Measurements from ENCODE around the gene KPNA1.

The KPNA1 gene

GRCh38 chr3:122398920-122399319 is 115.8 kb downstream of the KPNA1 start:
- H3K4me2 ChIP-seq (ENCODE audit: low read length) = no peak overlapping the region
- H3K27me3 ChIP-seq (ENCODE audit: low read depth, low read length) = no peaks in the 10 kb centered on the region
- H3K36me3 ChIP-seq (replicated peaks; ENCODE audit: low read depth, low read length) = peaks cover 16% of the 10 kb centered on the region
- H3K79me2 ChIP-seq (ENCODE audit: low read length) = peaks cover 16% of the 10 kb centered on the region
- no peak overlapping the region for H2AFZ ChIP-seq (ENCODE audit: low read depth, low read length)
- TF ChIP-seq CTCF (IDR thresholded peaks at IDR 0.05; ENCODE audit: low read depth, low read length) = no peak
- TF ChIP-seq EZH2phosphoT487 (IDR thresholded peaks at IDR 0.05; ENCODE audit: low read depth) = no peak
- no peak overlapping the region for H3K9ac ChIP-seq (ENCODE audit: low read length)
- H3K4me3 ChIP-seq (ENCODE audit: low read length) = no peak overlapping the region
- H3K4me1 ChIP-seq (ENCODE audit: low read length) = no peaks in the 10 kb centered on the region
- H3K27ac ChIP-seq (ENCODE audit: low read length) = no peak overlapping the region
- no peaks in the 10 kb centered on the region for H3K9me3 ChIP-seq (ENCODE audit: insufficient read depth, low read length)
- peaks cover 10% of the 10 kb centered on the region; the same call in 1 of the 2 replicates for H4K20me1 ChIP-seq (ENCODE audit: insufficient read depth, low read length)

GRCh38 chr3:122397201-122397600 is 117.5 kb downstream of the KPNA1 start:
- no peak overlapping the region for H3K27ac ChIP-seq (ENCODE audit: low read length)
- no peak overlapping the region for H3K4me2 ChIP-seq (ENCODE audit: low read length)
- no peak overlapping the region for H3K9ac ChIP-seq (ENCODE audit: low read length)
- no peak overlapping the region for H2AFZ ChIP-seq (ENCODE audit: low read depth, low read length)
- H3K9me3 ChIP-seq (ENCODE audit: insufficient read depth, low read length) = no peaks in the 10 kb centered on the region
- peaks cover 11% of the 10 kb centered on the region for H3K36me3 ChIP-seq (replicated peaks; ENCODE audit: low read depth, low read length)
- TF ChIP-seq EZH2phosphoT487 (IDR thresholded peaks at IDR 0.05; ENCODE audit: low read depth) (no peak), CTCF (IDR thresholded peaks at IDR 0.05; ENCODE audit: low read depth, low read length) (no peak)
- H3K4me1 ChIP-seq (ENCODE audit: low read length) = no peaks in the 10 kb centered on the region
- no peaks in the 10 kb centered on the region for H3K27me3 ChIP-seq (ENCODE audit: low read depth, low read length)
- H3K4me3 ChIP-seq (ENCODE audit: low read length) = no peak overlapping the region
- H3K79me2 ChIP-seq (ENCODE audit: low read length) = peaks cover 25% of the 10 kb centered on the region
- peaks cover 19% of the 10 kb centered on the region for H4K20me1 ChIP-seq (ENCODE audit: insufficient read depth, low read length)

- H3K9me3 ChIP-seq (ENCODE audit: insufficient read depth, low read length) = no peaks in the 10 kb centered on the region
- H3K79me2 ChIP-seq (ENCODE audit: low read length) = peaks cover 21% of the 10 kb centered on the region
- H3K27me3 ChIP-seq (ENCODE audit: low read depth, low read length) = no peaks in the 10 kb centered on the region
- peaks cover 15% of the 10 kb centered on the region for H4K20me1 ChIP-seq (ENCODE audit: insufficient read depth, low read length)
- H3K36me3 ChIP-seq (replicated peaks; ENCODE audit: low read depth, low read length) = peaks cover 16% of the 10 kb centered on the region
- TF ChIP-seq CTCF (IDR thresholded peaks at IDR 0.05; ENCODE audit: low read depth, low read length) = no peak
- H3K4me2 ChIP-seq (ENCODE audit: low read length) = no peak overlapping the region
- no peak overlapping the region for H3K27ac ChIP-seq (ENCODE audit: low read length)
- H3K9ac ChIP-seq (ENCODE audit: low read length) = no peak overlapping the region
- no peak overlapping the region for H2AFZ ChIP-seq (ENCODE audit: low read depth, low read length)
- no peak overlapping the region for H3K4me3 ChIP-seq (ENCODE audit: low read length)
- H3K4me1 ChIP-seq (ENCODE audit: low read length) = no peaks in the 10 kb centered on the region
Measured at GRCh38 chr3:122396511-122396910, 118.2 kb downstream of the KPNA1 start.

GRCh38 chr3:122395582-122395981 is 119.2 kb downstream of the KPNA1 start:
- peaks cover 17% of the 10 kb centered on the region for H4K20me1 ChIP-seq (ENCODE audit: insufficient read depth, low read length)
- TF ChIP-seq EZH2phosphoT487 (IDR thresholded peaks at IDR 0.05; ENCODE audit: low read depth) (no peak), CTCF (IDR thresholded peaks at IDR 0.05; ENCODE audit: low read depth, low read length) (no peak)
- no peak overlapping the region for H3K4me3 ChIP-seq (ENCODE audit: low read length)
- no peaks in the 10 kb centered on the region for H3K27me3 ChIP-seq (ENCODE audit: low read depth, low read length)
- no peak overlapping the region for H3K27ac ChIP-seq (ENCODE audit: low read length)
- H3K4me2 ChIP-seq (ENCODE audit: low read length) = no peak overlapping the region
- H3K36me3 ChIP-seq (replicated peaks; ENCODE audit: low read depth, low read length) = peaks cover 17% of the 10 kb centered on the region
- no peak overlapping the region for H3K9ac ChIP-seq (ENCODE audit: low read length)
- H2AFZ ChIP-seq (ENCODE audit: low read depth, low read length) = no peak overlapping the region
- H3K4me1 ChIP-seq (ENCODE audit: low read length) = no peaks in the 10 kb centered on the region
- no peaks in the 10 kb centered on the region for H3K9me3 ChIP-seq (ENCODE audit: insufficient read depth, low read length)
- H3K79me2 ChIP-seq (ENCODE audit: low read length) = peaks cover 23% of the 10 kb centered on the region
